GM12891 (cell line): ENCODE data around the gene NEK10.

ENCODE experiments used
- PAX5 ChIP-seq: IDR thresholded peaks from 2 replicates; pipeline ENCODE4 v1.6.1; 2011; ENCODE audit warnings: low read length, moderate library complexity, mild to moderate bottlenecking; ENCODE audit not compliant: insufficient read depth, severe bottlenecking
- POLR2A ChIP-seq: IDR thresholded peaks from 2 replicates; pipeline ENCODE4 v1.6.1; 2011; ENCODE audit warnings: low read depth, low read length, control low read depth
- POLR2AphosphoS5 ChIP-seq: IDR thresholded peaks from 2 replicates; pipeline ENCODE4 v1.6.1; 2011; ENCODE audit warnings: low read depth, low read length, control low read depth
- TAF1 ChIP-seq: IDR thresholded peaks from 2 replicates; pipeline ENCODE4 v1.6.1; 2011; ENCODE audit warnings: low read depth, low read length, control low read depth

- no peak for TF ChIP-seq POLR2AphosphoS5
- no peak for TF ChIP-seq PAX5
- TF ChIP-seq POLR2A = no peak
- no peak for TF ChIP-seq TAF1
Observed at GRCh38 chr3:27209617-27210264, 159.4 kb downstream of the NEK10 start.
